Sigmoid colon (tissue), 4 donors: ENCODE data around the gene MME.

Experiments
- CTCF ChIP-seq, 4 experiments: fragments of 450-650 bp in 3 of 4; fragments of 200-600 bp in 1 of 4; IDR thresholded peaks; one replicate each; pipeline ENCODE4 v1.5.1; 2016 to 2019; ENCODE audit warnings: antibody characterized with exemption in 4 of 4, mild to moderate bottlenecking in 3 of 4, moderate library complexity in 2 of 4
- EP300 ChIP-seq, 4 donors: sonication (generic); formaldehyde crosslinking; IDR thresholded peaks; one replicate each; pipeline ENCODE4 v1.6.1; 2017; ENCODE audit warnings: antibody characterized with exemption in 4 of 4
- POLR2A ChIP-seq, 2 donors: fragments of 450-650 bp; IDR thresholded peaks; one replicate each; pipeline ENCODE4 v1.6.1; 2016; ENCODE audit warnings: antibody characterized with exemption in 2 of 2, mild to moderate bottlenecking in 2 of 2, moderate library complexity in 2 of 2
- POLR2AphosphoS5 ChIP-seq, 4 donors: sonication (generic); formaldehyde crosslinking; IDR thresholded peaks; one replicate each; pipeline ENCODE4 v1.6.1; 2017; ENCODE audit warnings: antibody characterized with exemption in 4 of 4

GRCh38 chr3:155047672-155048071 lies 32.4 kb upstream of the MME start:
- TF ChIP-seq CTCF (IDR thresholded peaks at IDR 0.05) = no peak
- no peak for TF ChIP-seq POLR2A (IDR thresholded peaks at IDR 0.05)
- no peak for TF ChIP-seq POLR2AphosphoS5 (IDR thresholded peaks at IDR 0.05)
- TF ChIP-seq EP300 (IDR thresholded peaks at IDR 0.05) = no peak
